Neural progenitor cell (in vitro differentiated cells): ENCODE results near the gene SERAC1. TPM values are rescaled to one million over a fixed set of nuclear protein-coding genes. Genes with fewer than 3 reads are reported as not detected.

Source experiments
- DNase-seq: peaks from one replicate; pipeline ENCODE4 v3.0.0-alpha.2; 2016; ENCODE audit warnings: low spot score
- H2AFZ ChIP-seq: fragments of 200-600 bp; sonication (generic); replicated peaks from 2 replicates; pipeline ENCODE4 v1.6.1; 2016; ENCODE audit warnings: antibody characterized with exemption
- H3F3A ChIP-seq: fragments of 200-600 bp; sonication (generic); 2 replicates; pipeline ENCODE4 v1.6.1; 2016; ENCODE audit warnings: antibody characterized with exemption, low read depth
- H3K27ac ChIP-seq: fragments of 200-600 bp; sonication (generic); 2 replicates; pipeline ENCODE4 v1.5.1; 2016; ENCODE audit warnings: mild to moderate bottlenecking
- H3K27me3 ChIP-seq: fragments of 200-600 bp; sonication (generic); 2 replicates; pipeline ENCODE4 v1.6.1; 2016; ENCODE audit warnings: mild to moderate bottlenecking, moderate library complexity
- H3K36me3 ChIP-seq: fragments of 200-600 bp; sonication (generic); 2 replicates; pipeline ENCODE4 v1.5.1; 2016
- H3K4me1 ChIP-seq: fragments of 200-600 bp; sonication (generic); 2 replicates; pipeline ENCODE4 v1.6.1; 2016; ENCODE audit warnings: mixed run types
- H3K4me2 ChIP-seq: fragments of 200-600 bp; sonication (generic); 2 replicates; pipeline ENCODE4 v1.6.1; 2016
- H3K4me3 ChIP-seq: fragments of 200-600 bp; sonication (generic); 2 replicates; pipeline ENCODE4 v1.5.1; 2016
- H3K79me2 ChIP-seq: fragments of 200-600 bp; sonication (generic); 2 replicates; pipeline ENCODE4 v1.6.1; 2016; ENCODE audit warnings: low read depth
- H3K9ac ChIP-seq: fragments of 200-600 bp; sonication (generic); 2 replicates; pipeline ENCODE4 v1.6.1; 2016
- H3K9me3 ChIP-seq: fragments of 200-600 bp; sonication (generic); 2 replicates; pipeline ENCODE4 v1.5.1; 2016; ENCODE audit warnings: low read depth
- H4K20me1 ChIP-seq: fragments of 200-600 bp; sonication (generic); 2 replicates; pipeline ENCODE4 v1.6.1; 2016; ENCODE audit warnings: low read depth
- H3K27ac Mint-ChIP-seq: 3 replicates; pipeline ENCODE4 v1.8.0; 2021; ENCODE audit warnings: mixed read lengths
- H3K27me3 Mint-ChIP-seq: 2 replicates; pipeline ENCODE4 v1.8.0; 2022; ENCODE audit warnings: low read depth, mild to moderate bottlenecking, inconsistent platforms, moderate library complexity, mixed read lengths; ENCODE audit not compliant: insufficient read depth
- H3K36me3 Mint-ChIP-seq: 3 replicates; pipeline ENCODE4 v1.8.0; 2021; ENCODE audit warnings: mixed read lengths
- H3K4me1 Mint-ChIP-seq: 3 replicates; pipeline ENCODE4 v1.8.0; 2021; ENCODE audit warnings: mixed read lengths
- H3K4me3 Mint-ChIP-seq: 3 replicates; pipeline ENCODE4 v1.8.0; 2021; ENCODE audit warnings: mild to moderate bottlenecking, moderate library complexity, mixed read lengths
- H3K9me3 Mint-ChIP-seq: 3 replicates; pipeline ENCODE4 v1.8.0; 2020; ENCODE audit warnings: mixed read lengths
- CTCF ChIP-seq: fragments of 200-600 bp; sonication (generic); IDR thresholded peaks from 2 replicates; pipeline ENCODE4 v1.5.1; 2017; ENCODE audit warnings: antibody characterized with exemption, mild to moderate bottlenecking
- EZH2 ChIP-seq: fragments of 200-600 bp; sonication (generic); IDR thresholded peaks from 2 replicates; pipeline ENCODE4 v1.6.1; 2017; ENCODE audit warnings: antibody characterized with exemption, mild to moderate bottlenecking, moderate library complexity
- EZH2phosphoT487 ChIP-seq: fragments of 200-600 bp; sonication (generic); IDR thresholded peaks from 2 replicates; pipeline ENCODE4 v1.6.1; 2017; ENCODE audit warnings: antibody characterized with exemption
- total RNA-seq: library from RNA; depleted of rRNA; stranded (reverse); fragments of >200 nt; gene quantifications from 2 replicates; pipeline ENCODE4 v1.2.3, GENCODE V29; 2015; ENCODE audit warnings: low replicate concordance

The SERAC1 gene
- total RNA-seq, 1 donor from 2014 or later: 35.7 TPM

GRCh38 chr6:158198461-158198860 lies 30.4 kb upstream of the SERAC1 start:
- Histone ChIP-seq H3K36me3 (no peaks in the 10 kb centered on the region), H3K9me3 (no peaks in the 10 kb centered on the region), H3K4me3 (no peak overlapping the region), H4K20me1 (no peaks in the 10 kb centered on the region), H3K79me2 (no peaks in the 10 kb centered on the region), H3K9ac (no peak overlapping the region), H3K4me1 (peaks cover 47% of the 10 kb centered on the region), H3K27me3 (no peaks in the 10 kb centered on the region), H2AFZ (no peak overlapping the region), H3K4me2 (no peak overlapping the region), H3F3A (peaks cover 71% of the 10 kb centered on the region), H3K27ac (peak overlapping the region; percentile 15)
- H3K4me3 Mint-ChIP-seq: no peak overlapping the region
- no peak for DNase-seq
- H3K27ac Mint-ChIP-seq: no peak overlapping the region
- peaks cover 8% of the 10 kb centered on the region for H3K36me3 Mint-ChIP-seq
- H3K27me3 Mint-ChIP-seq: peaks cover 2% of the 10 kb centered on the region
- H3K4me1 Mint-ChIP-seq: peaks cover 6% of the 10 kb centered on the region
- no peaks in the 10 kb centered on the region for H3K9me3 Mint-ChIP-seq
- TF ChIP-seq CTCF (no peak), EZH2 (no peak), EZH2phosphoT487 (no peak)

GRCh38 chr6:158194487-158195280 lies 26.6 kb upstream of the SERAC1 start:
- no peaks in the 10 kb centered on the region for H3K36me3 ChIP-seq
- H3K4me3 ChIP-seq: peak overlapping the region; percentile 25
- no peak overlapping the region for H3K4me3 Mint-ChIP-seq
- TF ChIP-seq CTCF (no peak), EZH2 (no peak), EZH2phosphoT487 (no peak)
- no peaks in the 10 kb centered on the region for H3K9me3 ChIP-seq
- peak; percentile 8 for DNase-seq
- no peaks in the 10 kb centered on the region for H3K4me1 Mint-ChIP-seq
- peaks cover 15% of the 10 kb centered on the region for H3K36me3 Mint-ChIP-seq
- H3K27me3 Mint-ChIP-seq: no peaks in the 10 kb centered on the region
- H3K9ac ChIP-seq: no peak overlapping the region
- H4K20me1 ChIP-seq: no peaks in the 10 kb centered on the region
- no peaks in the 10 kb centered on the region for H3K9me3 Mint-ChIP-seq
- no peak overlapping the region for H3K27ac Mint-ChIP-seq
- no peaks in the 10 kb centered on the region for H3K27me3 ChIP-seq
- peak overlapping the region; percentile 78 for H3K27ac ChIP-seq
- no peaks in the 10 kb centered on the region for H3K79me2 ChIP-seq
- H3K4me2 ChIP-seq: peak overlapping the region; percentile 67
- H2AFZ ChIP-seq: peak overlapping the region; percentile 56
- peaks cover 27% of the 10 kb centered on the region for H3K4me1 ChIP-seq
- peaks cover 47% of the 10 kb centered on the region for H3F3A ChIP-seq

- Histone ChIP-seq H3K4me2 (no peak overlapping the region), H3K9ac (no peak overlapping the region), H3F3A (peaks cover 30% of the 10 kb centered on the region), H3K36me3 (peaks cover 3% of the 10 kb centered on the region), H2AFZ (no peak overlapping the region), H4K20me1 (no peaks in the 10 kb centered on the region), H3K27me3 (no peaks in the 10 kb centered on the region), H3K4me3 (no peak overlapping the region), H3K9me3 (no peaks in the 10 kb centered on the region), H3K4me1 (peaks cover 27% of the 10 kb centered on the region), H3K27ac (no peak overlapping the region), H3K79me2 (no peaks in the 10 kb centered on the region)
- Mint-ChIP-seq H3K36me3 (peaks cover 19% of the 10 kb centered on the region), H3K9me3 (no peaks in the 10 kb centered on the region), H3K27ac (no peak overlapping the region), H3K4me3 (no peak overlapping the region), H3K27me3 (no peaks in the 10 kb centered on the region), H3K4me1 (no peaks in the 10 kb centered on the region)
- DNase-seq: no peak
- TF ChIP-seq EZH2phosphoT487: no peak
- TF ChIP-seq EZH2: no peak
These were observed 23.7 kb upstream of the SERAC1 start for GRCh38 chr6:158191761-158192160.

- Mint-ChIP-seq H3K36me3 (peaks cover 19% of the 10 kb centered on the region), H3K27ac (no peak overlapping the region), H3K27me3 (no peaks in the 10 kb centered on the region), H3K9me3 (no peaks in the 10 kb centered on the region), H3K4me1 (no peaks in the 10 kb centered on the region), H3K4me3 (no peak overlapping the region)
- H4K20me1 ChIP-seq: no peaks in the 10 kb centered on the region
- peaks cover 6% of the 10 kb centered on the region for H3K36me3 ChIP-seq
- H3K4me1 ChIP-seq: peaks cover 25% of the 10 kb centered on the region
- no peaks in the 10 kb centered on the region for H3K79me2 ChIP-seq
- no peaks in the 10 kb centered on the region for H3K9me3 ChIP-seq
- H2AFZ ChIP-seq: no peak overlapping the region
- no peak for DNase-seq
- H3K9ac ChIP-seq: no peak overlapping the region
- TF ChIP-seq EZH2phosphoT487 (no peak), EZH2 (no peak), CTCF (no peak)
- H3K27ac ChIP-seq: no peak overlapping the region
- no peaks in the 10 kb centered on the region for H3K27me3 ChIP-seq
- H3K4me2 ChIP-seq: no peak overlapping the region
- no peak overlapping the region for H3K4me3 ChIP-seq
- peaks cover 30% of the 10 kb centered on the region for H3F3A ChIP-seq
These were observed 23.0 kb upstream of the SERAC1 start for GRCh38 chr6:158191032-158191431.
